ENCODE measurements around the gene NUCB1.
"Not testable (repeated sequence)": the region's sequence is repeated elsewhere in the genome, so short reads cannot be mapped to it uniquely, and the experiment has no call there.

Gene NUCB1

GRCh38 chr19:48926909-48927308 is 26.8 kb downstream of the NUCB1 start:
- TF ChIP-seq, protein P1, sequence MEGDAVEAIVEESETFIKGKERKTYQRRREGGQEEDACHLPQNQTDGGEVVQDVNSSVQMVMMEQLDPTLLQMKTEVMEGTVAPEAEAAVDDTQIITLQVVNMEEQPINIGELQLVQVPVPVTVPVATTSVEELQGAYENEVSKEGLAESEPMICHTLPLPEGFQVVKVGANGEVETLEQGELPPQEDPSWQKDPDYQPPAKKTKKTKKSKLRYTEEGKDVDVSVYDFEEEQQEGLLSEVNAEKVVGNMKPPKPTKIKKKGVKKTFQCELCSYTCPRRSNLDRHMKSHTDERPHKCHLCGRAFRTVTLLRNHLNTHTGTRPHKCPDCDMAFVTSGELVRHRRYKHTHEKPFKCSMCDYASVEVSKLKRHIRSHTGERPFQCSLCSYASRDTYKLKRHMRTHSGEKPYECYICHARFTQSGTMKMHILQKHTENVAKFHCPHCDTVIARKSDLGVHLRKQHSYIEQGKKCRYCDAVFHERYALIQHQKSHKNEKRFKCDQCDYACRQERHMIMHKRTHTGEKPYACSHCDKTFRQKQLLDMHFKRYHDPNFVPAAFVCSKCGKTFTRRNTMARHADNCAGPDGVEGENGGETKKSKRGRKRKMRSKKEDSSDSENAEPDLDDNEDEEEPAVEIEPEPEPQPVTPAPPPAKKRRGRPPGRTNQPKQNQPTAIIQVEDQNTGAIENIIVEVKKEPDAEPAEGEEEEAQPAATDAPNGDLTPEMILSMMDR (IDR thresholded peaks at IDR 0.05; ENCODE audit: extremely low read depth, missing control alignments), result no peak
- DNase-seq (ENCODE audit: low spot score), result no peak

DNA sequence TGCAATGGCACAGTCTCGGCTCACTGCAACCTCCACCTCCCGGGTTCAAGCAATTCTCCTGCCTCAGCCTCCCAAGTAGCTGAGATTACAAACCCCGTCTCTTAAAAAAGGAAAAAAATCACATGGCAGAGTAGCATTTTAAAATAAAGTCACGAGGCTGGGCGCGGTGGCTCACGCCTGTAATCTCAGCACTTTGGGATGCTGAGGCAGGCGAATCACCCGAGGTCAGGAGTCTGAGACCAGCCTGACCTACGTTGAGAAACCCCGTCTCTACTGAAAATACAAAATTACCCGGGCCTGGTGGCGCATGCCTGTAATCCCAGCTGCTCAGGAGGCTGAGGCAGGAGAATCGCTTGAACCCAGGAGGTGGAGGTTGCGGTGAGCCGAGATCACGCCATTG is 27.6 kb downstream of the NUCB1 start:
- DNase-seq (ENCODE audit: low spot score), result not testable (repeated sequence)

- TF ChIP-seq, protein P1 (IDR thresholded peaks at IDR 0.05; ENCODE audit: extremely low read depth, missing control alignments), result no peak
- no peak for DNase-seq (ENCODE audit: low spot score)
Observed at GRCh38 chr19:48928164-48929025, 28.3 kb downstream of the NUCB1 start.

GRCh38 chr19:48933382-48933932 is 33.3 kb downstream of the NUCB1 start, which contains the start of gene DHDH:
Gene DHDH, plus strand, starts transcription at chr19:48933699. Its CDS starts 23 bp downstream, at chr19:48933722.
- TF ChIP-seq, protein P1 (IDR thresholded peaks at IDR 0.05; ENCODE audit: extremely low read depth, missing control alignments), result no peak
- DNase-seq (ENCODE audit: low spot score), result peak; percentile 83

DNA sequence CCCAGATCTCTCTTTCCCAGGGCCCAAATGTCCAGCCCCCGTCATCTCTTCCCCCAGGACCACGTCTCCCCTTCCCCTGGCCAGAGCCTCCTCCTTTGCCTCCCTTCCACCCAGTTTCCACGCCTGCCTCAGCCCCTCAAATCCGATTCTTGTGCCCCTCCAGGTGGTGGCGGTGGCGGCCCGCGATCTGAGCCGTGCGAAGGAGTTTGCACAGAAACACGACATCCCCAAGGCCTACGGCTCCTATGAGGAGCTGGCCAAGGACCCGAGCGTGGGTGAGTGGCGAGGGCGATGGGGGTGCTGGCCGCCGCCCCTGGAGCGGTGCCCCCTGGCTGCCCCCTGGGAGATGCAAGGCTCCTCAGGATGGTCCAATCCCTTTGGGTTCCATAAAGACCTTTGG is 34.7 kb downstream of the NUCB1 start:
- TF ChIP-seq, protein P1 (IDR thresholded peaks at IDR 0.05; ENCODE audit: extremely low read depth, missing control alignments), result no peak
- DNase-seq (ENCODE audit: low spot score), result no peak

GRCh38 chr19:48935864-48936263 is 35.8 kb downstream of the NUCB1 start:
- TF ChIP-seq, protein P1 (IDR thresholded peaks at IDR 0.05; ENCODE audit: extremely low read depth, missing control alignments), result no peak
- DNase-seq (ENCODE audit: low spot score), result no peak

DNA sequence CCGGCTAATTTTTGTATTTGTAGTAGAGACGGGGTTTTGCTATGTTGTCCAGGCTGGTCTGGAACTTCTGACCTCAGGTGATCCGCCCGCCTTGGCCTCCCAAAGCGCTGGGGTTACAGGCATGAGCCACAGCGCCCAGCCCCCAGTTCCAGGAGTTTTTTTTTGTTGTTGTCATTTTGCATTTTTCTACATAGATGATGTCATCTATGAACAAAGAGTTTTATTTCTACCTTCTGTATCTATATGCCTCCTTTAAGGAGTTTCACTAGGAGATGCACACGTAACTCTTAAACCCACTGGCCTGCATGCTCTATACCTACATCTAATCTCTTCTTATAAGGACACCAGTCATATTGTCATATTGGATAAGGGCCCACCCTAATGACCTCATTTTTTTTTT is 38.1 kb downstream of the NUCB1 start:
- TF ChIP-seq, protein P1 (IDR thresholded peaks at IDR 0.05; ENCODE audit: extremely low read depth, missing control alignments), result no peak
- DNase-seq (ENCODE audit: low spot score), result no peak
